Stimulated activated CD4-positive, alpha-beta T cell treated with anti-CD3 and anti-CD28 coated beads, Interleukin-2, amount 100 ng/mL, for 48 hours (primary cell): ENCODE measurements around the gene ATP2B3.
"Not testable (repeated sequence)": the region's sequence is repeated elsewhere in the genome, so short reads cannot be mapped to it uniquely, and the experiment has no call there.

Source experiments
- DNase-seq, 2 donors: peaks; one replicate each; pipeline ENCODE4 v3.0.0-alpha.2; 2020

ATP2B3 gene

GRCh38 chrX:153596981-153597750, 79.7 kb downstream of the ATP2B3 start:
- DNase-seq = no peak

- peak in 1 of 2 donors; percentile 7 for DNase-seq
Measured at GRCh38 chrX:153598541-153599191, 81.2 kb downstream of the ATP2B3 start, which contains the start of gene CCNQ. CCNQ (minus strand) TSS chrX:153599139; CDS start chrX:153599073, 66 bp downstream.

DNA sequence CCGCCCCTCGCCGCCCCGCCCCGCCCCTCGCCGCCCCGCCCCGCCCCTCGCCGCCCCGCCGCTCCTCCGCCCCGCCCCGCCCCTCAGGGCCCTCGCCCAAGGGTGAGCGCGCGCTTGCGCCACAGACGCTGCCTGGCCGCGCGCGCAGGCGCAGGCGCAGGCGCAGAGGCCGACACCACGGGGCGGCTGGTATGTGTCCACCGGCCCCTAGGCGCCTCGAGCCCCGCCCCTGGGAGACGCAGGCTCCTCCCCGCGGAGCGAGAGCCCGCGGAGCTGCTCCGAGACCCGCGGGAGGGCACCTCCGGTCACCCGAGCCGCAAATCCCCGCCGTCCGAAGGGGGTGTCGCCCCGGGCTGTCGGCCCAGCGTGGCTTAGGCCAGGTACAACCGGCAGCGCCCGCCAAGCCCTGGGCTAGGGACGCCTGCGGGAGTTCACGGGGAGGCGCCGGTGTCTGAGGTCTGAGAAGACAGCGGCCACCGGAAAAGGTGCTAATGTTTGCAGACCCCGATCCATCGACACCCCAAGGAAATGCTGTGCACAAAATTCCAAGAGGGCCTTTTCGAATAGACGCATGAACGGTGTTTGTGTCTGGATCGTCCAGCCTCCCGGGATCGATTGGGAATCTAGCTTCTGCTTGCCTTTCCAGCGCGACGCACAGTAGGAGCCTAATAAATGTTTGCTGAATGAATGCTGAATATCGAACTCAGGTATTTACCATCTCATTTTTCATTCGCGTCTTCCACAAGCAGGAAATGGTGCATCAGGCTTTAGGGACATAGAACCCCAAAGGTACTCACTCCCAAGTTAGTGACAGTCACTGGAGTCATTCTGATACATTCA, 82.0 kb downstream of the ATP2B3 start:
- peak; percentile 73 to 74 for DNase-seq

DNA sequence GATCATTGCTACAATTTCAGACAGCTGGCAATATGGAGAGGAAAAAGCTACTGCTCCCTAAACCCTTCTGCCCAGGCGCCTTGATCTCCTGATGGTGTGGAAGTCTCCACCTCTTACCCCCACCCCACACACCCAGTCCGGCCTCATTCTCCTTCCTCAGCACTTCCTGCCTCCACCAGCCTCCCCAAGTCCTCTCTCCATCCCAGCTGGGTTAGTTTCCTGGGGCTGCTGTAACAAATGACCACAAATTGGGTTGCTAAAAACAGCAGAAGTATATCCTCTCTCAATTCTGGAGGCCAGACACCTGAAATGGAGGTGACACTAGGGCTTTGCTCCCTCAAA, 82.6 kb downstream of the ATP2B3 start:
- DNase-seq = no peak

DNA sequence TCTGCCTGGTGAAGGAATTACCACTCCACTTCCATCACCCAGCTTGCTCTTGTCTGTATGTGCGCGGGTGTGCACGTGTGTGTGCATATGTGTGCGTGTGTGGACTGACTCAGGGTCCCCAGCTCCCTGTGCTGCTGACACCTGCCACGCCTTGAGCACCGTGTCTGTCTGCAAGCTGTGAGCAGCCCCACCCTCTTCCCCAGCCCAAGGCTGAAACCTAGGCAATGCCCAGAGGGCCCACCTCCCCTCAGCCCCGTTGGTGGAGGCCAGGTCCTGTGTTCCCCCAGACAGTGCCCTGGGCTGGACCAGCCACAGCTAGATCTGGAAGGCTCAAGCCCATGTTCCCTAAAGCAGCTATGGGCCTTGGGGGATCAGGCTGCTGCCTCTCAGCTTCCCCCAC, 83.5 kb downstream of the ATP2B3 start:
- DNase-seq = no peak

DNA sequence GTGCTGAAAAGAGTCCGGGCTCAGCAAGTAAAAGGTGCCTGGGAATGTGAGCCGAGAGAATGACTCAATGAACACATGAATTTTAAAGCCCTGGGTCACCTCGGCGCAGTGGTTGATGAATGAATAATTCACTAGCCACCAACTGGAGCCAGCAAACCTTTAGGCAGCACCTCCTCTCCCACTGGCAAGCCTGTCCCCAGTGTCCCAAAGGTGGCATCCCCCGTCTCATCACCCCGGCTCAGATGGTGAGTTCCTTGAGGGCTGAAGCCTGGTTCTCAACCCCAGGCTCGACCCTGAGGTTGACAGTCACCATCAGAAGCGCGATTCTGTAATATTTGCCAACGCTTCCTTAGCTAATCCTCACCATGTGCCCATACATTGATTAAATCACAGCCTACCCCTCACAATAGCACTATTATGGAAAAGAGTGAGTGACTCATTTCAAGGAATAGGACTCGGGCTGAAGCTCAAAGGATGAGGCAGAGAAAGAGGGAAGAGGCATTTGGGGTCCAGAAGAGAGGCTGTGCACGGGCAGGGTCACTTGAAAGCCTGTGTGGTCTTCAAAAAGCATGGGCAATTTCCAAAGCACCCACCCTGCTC, 84.2 kb downstream of the ATP2B3 start:
- no peak for DNase-seq

DNA sequence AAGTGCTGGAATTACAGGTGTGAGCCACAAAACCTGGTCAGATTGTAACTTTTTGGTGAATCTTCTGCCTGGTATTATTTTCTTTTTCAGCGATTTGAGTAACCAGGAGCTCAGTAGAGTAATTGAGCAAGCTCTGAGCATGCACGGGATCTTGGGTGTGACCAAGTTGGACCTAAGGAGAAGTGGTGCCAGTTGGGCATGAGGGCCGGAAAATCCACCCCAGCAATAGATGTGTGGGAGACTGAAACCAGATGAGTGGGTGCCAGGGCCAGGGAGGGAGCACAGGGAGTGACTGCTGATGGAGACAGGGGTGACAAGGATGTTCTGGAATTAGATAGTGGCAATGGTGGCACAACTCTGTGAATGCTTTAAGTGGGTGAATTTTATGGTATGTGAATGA, 85.2 kb downstream of the ATP2B3 start:
- DNase-seq = no peak

DNA sequence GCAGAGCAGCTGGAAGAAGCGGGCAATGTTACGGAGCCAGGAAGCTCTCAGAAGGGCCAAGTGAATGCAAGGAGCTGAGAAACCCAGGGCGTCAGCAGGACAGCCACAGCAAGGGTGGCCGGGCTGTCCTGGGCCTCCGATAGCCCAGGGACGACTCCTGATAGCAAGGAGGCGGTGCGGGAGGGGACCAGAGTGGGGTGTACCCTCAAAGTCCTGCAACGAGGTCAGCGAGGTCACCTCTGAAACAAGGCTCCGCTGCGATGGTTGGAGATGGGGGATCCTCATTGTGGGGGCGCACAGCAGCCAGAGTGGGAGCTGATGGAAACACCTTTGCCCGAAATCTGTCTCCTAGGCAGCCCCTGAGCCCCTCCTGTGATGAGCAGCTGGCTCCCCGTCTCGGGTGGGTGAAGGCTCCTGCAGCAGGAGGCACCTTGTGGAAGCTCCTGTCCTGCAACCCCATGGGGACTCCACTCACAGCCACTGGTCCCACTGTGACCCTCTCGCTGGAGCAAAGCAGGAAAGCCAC, 85.8 kb downstream of the ATP2B3 start:
- no peak for DNase-seq

DNA sequence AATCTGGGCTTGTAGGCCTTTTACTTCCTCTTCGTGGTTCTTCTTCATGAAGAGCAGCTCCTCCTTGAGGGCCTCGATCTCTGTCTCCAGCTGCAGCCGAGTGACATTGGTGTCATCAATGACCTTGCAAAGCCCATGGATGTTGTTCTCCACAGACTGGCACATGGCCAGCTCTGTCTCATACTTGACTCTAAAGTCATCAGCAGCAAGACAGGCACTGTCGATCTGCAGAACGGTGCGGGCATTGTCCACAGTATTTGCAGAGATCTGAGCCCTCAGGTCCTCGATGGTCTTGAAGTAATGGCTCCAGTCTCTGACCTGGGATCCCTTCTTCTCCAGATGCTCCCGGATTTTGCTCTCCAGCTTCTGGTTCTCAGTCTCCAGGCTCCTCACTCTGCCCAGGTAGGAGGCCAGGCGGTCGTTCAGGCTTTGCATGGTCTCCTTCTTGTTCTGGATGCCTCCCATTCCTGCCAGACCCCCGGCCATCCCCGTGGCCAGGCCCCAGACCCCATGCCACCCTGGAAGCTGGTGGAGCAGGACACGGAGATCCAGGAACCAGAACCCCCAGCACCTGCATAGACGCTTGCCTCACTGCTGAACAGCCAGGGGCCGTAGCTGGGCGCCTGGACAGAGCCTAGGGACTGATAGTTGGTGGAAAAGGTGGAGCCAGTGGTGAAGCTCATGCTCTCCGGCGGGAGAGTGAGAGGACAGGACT, 87.4 kb downstream of the ATP2B3 start:
- not testable (repeated sequence) for DNase-seq

DNA sequence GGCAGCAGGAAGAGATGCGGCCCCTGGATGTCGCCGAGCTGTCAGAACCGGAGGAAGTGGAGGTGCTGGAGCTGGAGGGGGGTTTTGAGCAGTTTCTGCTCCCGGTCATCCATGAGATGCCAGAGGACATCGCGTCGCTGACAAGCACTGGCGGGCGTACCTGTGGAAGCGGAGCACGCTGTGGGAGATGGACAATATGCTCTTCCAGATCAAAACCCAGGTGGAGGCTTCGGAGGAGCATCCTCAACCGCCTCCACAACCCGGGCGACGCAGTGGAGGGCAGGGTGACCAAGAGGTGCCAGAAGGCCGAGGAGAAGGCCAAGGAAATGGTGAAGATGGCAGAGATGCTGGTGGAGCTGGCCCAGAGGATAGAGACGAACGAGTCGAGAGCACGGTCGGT, 89.1 kb downstream of the ATP2B3 start:
- no peak for DNase-seq

DNA sequence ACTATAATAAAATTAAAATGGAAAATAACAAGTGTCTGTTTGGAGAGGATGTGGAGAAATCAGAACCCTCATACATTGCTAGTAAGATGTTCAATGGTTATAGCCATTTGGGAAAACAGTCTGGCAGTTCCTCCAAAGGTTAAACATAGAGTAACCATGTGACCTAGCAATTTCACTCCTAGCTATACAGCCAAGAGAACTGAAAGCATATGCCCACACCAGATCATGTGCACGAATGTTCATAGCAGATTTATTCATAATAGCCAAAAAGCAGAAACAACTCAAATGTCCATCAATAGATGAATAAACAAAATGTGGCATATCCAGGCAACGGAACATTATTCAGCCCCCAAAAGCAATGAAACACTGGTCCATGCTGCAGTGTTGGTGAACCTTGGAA, 90.9 kb downstream of the ATP2B3 start:
- DNase-seq = no peak

GRCh38 chrX:153608806-153609205, 91.4 kb downstream of the ATP2B3 start:
- DNase-seq = no peak

GRCh38 chrX:153609917-153610835, 92.7 kb downstream of the ATP2B3 start:
- peak; percentile 63 to 69 for DNase-seq

DNA sequence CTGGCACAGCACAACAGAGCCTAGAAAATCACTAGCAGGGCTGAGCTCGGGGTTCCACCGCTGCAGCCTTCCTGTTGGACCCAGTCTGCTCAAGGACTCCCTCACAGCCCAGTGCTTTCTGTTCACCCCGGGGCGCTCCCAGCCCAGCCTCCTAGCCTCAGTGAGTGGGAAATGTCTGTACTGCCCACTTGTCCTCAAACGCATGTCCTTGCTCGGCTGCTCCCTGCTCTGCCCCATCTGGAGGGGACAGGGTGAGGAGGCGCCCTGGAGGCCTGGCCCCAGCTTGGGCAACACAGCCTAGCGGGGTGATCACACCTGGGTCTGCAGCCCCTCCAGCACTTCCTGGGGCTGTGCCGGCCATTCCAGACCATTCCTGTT, 93.4 kb downstream of the ATP2B3 start:
- DNase-seq = no peak

GRCh38 chrX:153611298-153612095, 94.1 kb downstream of the ATP2B3 start:
- no peak for DNase-seq

DNA sequence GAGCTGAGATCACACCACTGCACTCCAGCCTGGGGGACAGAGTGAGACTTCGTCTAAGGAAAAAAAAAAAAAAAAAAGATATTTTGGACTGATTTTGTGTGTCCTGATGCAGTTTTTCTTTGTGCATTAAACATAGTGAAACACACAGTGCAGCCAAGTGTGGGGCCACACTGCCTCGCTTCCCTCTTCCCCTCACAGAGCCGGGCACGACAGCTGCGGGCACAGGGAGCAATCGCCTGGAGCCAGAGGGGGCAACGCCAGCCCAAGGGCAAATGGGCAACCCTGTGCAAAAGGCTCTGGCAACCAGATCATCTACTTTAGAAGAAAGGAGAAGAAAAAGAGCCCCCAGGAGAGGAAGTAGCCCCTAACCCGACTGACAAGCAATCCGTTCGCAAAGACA, 95.0 kb downstream of the ATP2B3 start:
- DNase-seq = no peak

- DNase-seq = no peak
Measured at GRCh38 chrX:153614818-153615217, 97.4 kb downstream of the ATP2B3 start.

DNA sequence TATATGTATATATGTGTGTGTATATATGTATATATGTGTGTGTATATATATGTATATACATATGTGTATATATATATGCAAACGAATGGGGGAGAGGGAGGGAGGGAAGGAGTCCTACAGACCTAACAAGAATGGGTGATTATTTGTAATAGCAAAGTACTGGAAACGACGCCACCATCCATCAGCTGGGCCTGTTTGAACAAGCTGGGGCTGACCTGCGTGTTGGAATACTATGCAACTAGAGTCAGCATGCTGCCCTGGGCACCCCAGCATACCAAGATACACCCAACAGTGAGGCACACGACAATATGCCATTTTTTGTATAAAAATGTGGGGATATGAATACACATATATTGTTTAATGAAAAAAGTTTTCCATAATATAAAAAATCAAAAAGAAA, 103.1 kb downstream of the ATP2B3 start:
- DNase-seq = no peak

DNA sequence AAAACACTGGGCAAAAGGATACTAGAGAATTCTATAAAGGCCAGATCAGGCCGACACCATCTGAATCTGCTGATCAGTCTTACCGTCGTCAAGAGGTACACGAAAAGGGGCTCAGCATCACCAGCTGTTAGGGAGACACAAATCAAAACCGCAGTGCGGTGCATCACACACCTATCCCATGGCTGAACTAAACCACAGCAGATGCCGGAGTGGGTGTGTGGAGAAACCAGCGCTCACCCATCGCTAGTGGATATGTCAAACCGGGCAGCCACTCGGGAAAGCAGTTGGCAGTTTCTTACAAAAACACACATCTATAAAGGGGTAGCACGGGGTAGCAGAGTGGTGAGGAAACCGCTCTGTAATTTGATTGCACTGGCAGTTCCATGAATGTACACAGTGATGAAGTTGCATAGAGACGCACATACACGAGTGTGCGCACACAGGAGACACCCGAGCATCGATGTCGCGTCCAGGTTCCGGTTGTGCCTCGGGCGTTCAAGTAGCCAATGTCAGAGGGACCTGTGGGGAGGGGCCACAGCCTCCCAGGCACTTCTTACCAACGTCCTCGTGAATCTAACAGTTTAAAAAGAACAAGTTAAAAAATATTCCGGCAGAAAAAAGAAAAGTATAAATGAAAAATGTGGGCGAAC, 104.6 kb downstream of the ATP2B3 start:
- DNase-seq = no peak
